Measurements from ENCODE around the gene MAP4K2. TPM values are rescaled to one million over a fixed set of nuclear protein-coding genes. Genes with fewer than 3 reads are reported as not detected.

MAP4K2 gene
- total and polyA plus RNA-seq, 2 of the 8 experiments (the other 6 are each of a cell fraction or from before 2014, with no cell fraction given), result 20.1 to 20.7 TPM

GRCh38 chr11:64810891-64811272 lies 7.9 kb upstream of the MAP4K2 start:
- H2AFZ ChIP-seq (ENCODE audit: low read length), result peak overlapping the region; percentile 87
- no peak overlapping the region for H3K4ac ChIP-seq (replicated peaks; ENCODE audit: insufficient read length, low read depth, low read length)
- H3K9me3 ChIP-seq (ENCODE audit: insufficient read depth in 2 of 2, low read depth in 1 of 2, low read length in 1 of 2), result no peaks in the 10 kb centered on the region
- H3K27ac ChIP-seq (ENCODE audit: low read depth, low read length), result no peak overlapping the region; the same call in 1 of the 2 replicates
- peaks cover 8% of the 10 kb centered on the region; the same call in 1 of the 2 replicates for H3K23me2 ChIP-seq (ENCODE audit: low read depth, low read length)
- peaks cover 0 to 10% (median 5%) of the 10 kb centered on the region in 4 experiments; a peak in 4 of 8 replicates for H3K36me3 ChIP-seq (ENCODE audit: control insufficient read depth in 2 of 4, insufficient read depth in 4 of 4, low read length in 3 of 4)
- H3K27me3 ChIP-seq (replicated peaks in 1 of 4; ENCODE audit: control insufficient read depth in 3 of 4, extremely low read depth in 1 of 4, insufficient read depth in 3 of 4, low read length in 3 of 4), result no peaks in the 10 kb centered on the region
- DNase-seq (ENCODE audit: low read depth in 1 of 2, low spot score in 2 of 2) (no peak), FAIRE-seq (no peak)
- no peak overlapping the region for H3K56ac ChIP-seq (replicated peaks; ENCODE audit: insufficient read length, low read depth, low read length)
- peaks cover 2% of the 10 kb centered on the region for H3K79me1 ChIP-seq (ENCODE audit: low read depth, low read length)
- H2AK5ac ChIP-seq (ENCODE audit: low read depth, low read length), result no peak overlapping the region
- peaks cover 0 to 7% of the 10 kb centered on the region in 2 experiments for H4K20me1 ChIP-seq (replicated peaks in 1 of 2; ENCODE audit: control insufficient read depth in 1 of 2, insufficient read depth in 2 of 2, low read length in 2 of 2)
- no peak overlapping the region for H2BK120ac ChIP-seq (replicated peaks; ENCODE audit: low read depth, low read length)
- CTCF ChIA-PET (ENCODE audit: partially characterized antibody), result interaction anchor here (1.3 to 4.0 kb wide), 7 partner anchors 21 to 85 kb away, joined by 3 to 24 read pairs (median 5); partner anchors contain the start of gene CDC42BPG
- no peak overlapping the region for H4K5ac ChIP-seq (ENCODE audit: insufficient read length, low read depth, low read length)
- WGBS, 2 experiments (ENCODE audit: extremely low coverage in 1 of 2, insufficient coverage in 1 of 2, insufficient read length in 1 of 2, insufficient replicate concordance in 2 of 2, low coverage in 1 of 2, low lambda C conversion rate in 2 of 2, missing lambda C conversion rate in 1 of 2), result 48% methylated on average over 14 of the region's 17 CpGs; no CpG with 5 or more reads in 1 of the 2 experiments
- peaks cover 0 to 7% (median 2%) of the 10 kb centered on the region in 4 experiments; a peak in 5 of 7 replicates for H3K4me1 ChIP-seq (replicated peaks in 1 of 4; ENCODE audit: control insufficient read depth in 3 of 4, insufficient read depth in 4 of 4, low read length in 3 of 4)
- no peak overlapping the region for H3K14ac ChIP-seq (ENCODE audit: insufficient read length)
- H3K23ac ChIP-seq (ENCODE audit: insufficient read length), result no peak overlapping the region
- H3K79me2 ChIP-seq (ENCODE audit: control insufficient read depth in 1 of 2, insufficient read depth in 2 of 2, low read length in 2 of 2), result no peaks in the 10 kb centered on the region; a peak in 1 of 4 replicates
- H4K8ac ChIP-seq (ENCODE audit: extremely low read depth, insufficient read depth, low read length), result peak overlapping the region; percentile 39; the same call in 1 of the 2 replicates
- H2BK15ac ChIP-seq (ENCODE audit: low read length), result no peak overlapping the region
- POLR2A ChIA-PET (ENCODE audit: partially characterized antibody), result interaction anchor here (0.6 to 2.6 kb wide), 14 partner anchors 10 to 306 kb away, joined by 3 to 13 read pairs (median 4); partner anchors contain the start of genes BATF2, CDC42BPG, PPP2R5B and SF1
- peak overlapping the region; percentile 65 for H4K91ac ChIP-seq (replicated peaks; ENCODE audit: insufficient read length, low read length)
- H2BK5ac ChIP-seq (ENCODE audit: low read depth, low read length), result no peak overlapping the region
- H3K9ac ChIP-seq (replicated peaks in 1 of 4; ENCODE audit: extremely low read depth in 1 of 4, low read depth in 3 of 4, low read length in 3 of 4), result no peak overlapping the region
- H3K18ac ChIP-seq (ENCODE audit: extremely low read depth, low read length), result no peak overlapping the region
- no peak overlapping the region for H2BK20ac ChIP-seq (ENCODE audit: low read length)
- H3K4me3 ChIP-seq (ENCODE audit: extremely low read depth in 1 of 4, insufficient read depth in 2 of 4, low read depth in 3 of 4, low read length in 4 of 4), result peak overlapping the region; percentile 1 to 93 (median 30); a peak in 6 of 8 replicates
- H2BK12ac ChIP-seq (ENCODE audit: low read depth, low read length), result no peak overlapping the region
- peak in 1 of 2 experiments; percentile 26; a peak in 1 of 4 replicates for TF ChIP-seq SIN3A (conservative IDR thresholded peaks at IDR 0.05 in 1 of 2, IDR thresholded peaks at IDR 0.05 in 1 of 2; ENCODE audit: low read depth in 1 of 2, low read length in 2 of 2)
- TF ChIP-seq POLR2A (IDR thresholded peaks at IDR 0.05; ENCODE audit: control extremely low read depth in 1 of 2, low read depth in 2 of 2, low read length in 2 of 2), result no peak
- TF ChIP-seq USF2 (IDR thresholded peaks at IDR 0.05; ENCODE audit: low read length), result no peak
- TF ChIP-seq CEBPB (IDR thresholded peaks at IDR 0.05; ENCODE audit: low read depth, low read length), result no peak
- no peak for TF ChIP-seq POU5F1 (IDR thresholded peaks at IDR 0.05; ENCODE audit: low read depth, low read length)
- peak; percentile 66 for TF ChIP-seq E2F6 (IDR thresholded peaks at IDR 0.05)
- peak; percentile 81 for TF ChIP-seq MAX (IDR thresholded peaks at IDR 0.05)
- TF ChIP-seq TEAD4 (IDR thresholded peaks at IDR 0.05; ENCODE audit: low read depth, low read length), result peak; percentile 73
- H3K4me2 ChIP-seq (ENCODE audit: insufficient read depth in 1 of 2, low read depth in 2 of 2, low read length in 2 of 2), result peak overlapping the region; percentile 4 to 68

Measured in H1 (cell line).